ENCODE data around the gene LCT. TPM values are rescaled to one million over a fixed set of nuclear protein-coding genes. Genes with fewer than 3 reads are reported as not detected.

Gene LCT
- total RNA-seq, 1 experiment from 2014 or later = 1.3 TPM

DNA sequence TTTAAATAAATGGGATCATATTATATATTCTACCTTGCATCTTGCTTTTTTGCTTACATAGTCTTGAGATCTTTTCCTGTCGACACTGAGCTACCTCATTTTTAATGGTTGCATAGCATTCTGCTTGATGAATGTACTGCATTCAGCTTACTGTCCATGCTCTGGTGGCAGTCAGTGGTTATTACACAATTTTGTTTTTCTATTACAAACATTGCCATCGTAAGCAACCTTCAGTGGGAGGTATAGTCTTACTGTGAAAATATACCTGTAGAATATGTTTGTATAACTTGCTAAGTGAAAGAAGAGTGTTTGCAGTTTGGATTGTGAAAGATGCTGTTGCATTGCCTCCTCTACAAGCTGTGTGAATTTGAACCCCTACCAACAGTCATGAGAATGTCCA is 52.0 kb downstream of the LCT start:
- Mint-ChIP-seq H3K4me3 (ENCODE audit: low read depth, unreplicated experiment) (no peak overlapping the region), H3K27me3 (ENCODE audit: unreplicated experiment) (no peaks in the 10 kb centered on the region), H3K9me3 (ENCODE audit: low read depth, unreplicated experiment) (no peaks in the 10 kb centered on the region), H3K27ac (ENCODE audit: unreplicated experiment) (no peak overlapping the region), H3K36me3 (ENCODE audit: insufficient read depth, unreplicated experiment) (peaks cover 33% of the 10 kb centered on the region), H3K4me1 (ENCODE audit: low read depth, unreplicated experiment) (no peaks in the 10 kb centered on the region)
- no peak for TF ChIP-seq CTCF (IDR thresholded peaks at IDR 0.05; ENCODE audit: unreplicated experiment)
- no peak for DNase-seq
- BruUV-seq (replicated peaks) = no TSS peak
- CTCF ChIA-PET = interaction anchor here (0.7 kb wide), 1 partner anchor 98 kb away, joined by 4 read pairs; no protein-coding TSS in a partner anchor
- intact Hi-C loops (cut with micrococcal nuclease; ENCODE audit: unreplicated experiment) = no loop called here

GRCh38 chr2:135783439-135783838 is 53.5 kb downstream of the LCT start:
- BruUV-seq (replicated peaks) = no TSS peak
- Mint-ChIP-seq H3K27ac (ENCODE audit: unreplicated experiment) (no peak overlapping the region), H3K4me3 (ENCODE audit: low read depth, unreplicated experiment) (no peak overlapping the region), H3K27me3 (ENCODE audit: unreplicated experiment) (no peaks in the 10 kb centered on the region), H3K9me3 (ENCODE audit: low read depth, unreplicated experiment) (no peaks in the 10 kb centered on the region), H3K36me3 (ENCODE audit: insufficient read depth, unreplicated experiment) (peaks cover 34% of the 10 kb centered on the region), H3K4me1 (ENCODE audit: low read depth, unreplicated experiment) (no peaks in the 10 kb centered on the region)
- no peak for DNase-seq
- intact Hi-C loops (cut with micrococcal nuclease; ENCODE audit: unreplicated experiment) = no loop called here
- TF ChIP-seq CTCF (IDR thresholded peaks at IDR 0.05; ENCODE audit: unreplicated experiment) = no peak
- CTCF ChIA-PET = no interaction called here

GRCh38 chr2:135782231-135782630 is 54.8 kb downstream of the LCT start:
- Mint-ChIP-seq H3K4me1 (ENCODE audit: low read depth, unreplicated experiment) (no peaks in the 10 kb centered on the region), H3K27me3 (ENCODE audit: unreplicated experiment) (no peaks in the 10 kb centered on the region), H3K9me3 (ENCODE audit: low read depth, unreplicated experiment) (no peaks in the 10 kb centered on the region), H3K36me3 (ENCODE audit: insufficient read depth, unreplicated experiment) (peaks cover 37% of the 10 kb centered on the region), H3K4me3 (ENCODE audit: low read depth, unreplicated experiment) (no peak overlapping the region), H3K27ac (ENCODE audit: unreplicated experiment) (no peak overlapping the region)
- CTCF ChIA-PET = interaction anchor here (0.6 kb wide), 1 partner anchor 78 kb away, joined by 3 read pairs; no protein-coding TSS in a partner anchor
- TF ChIP-seq CTCF (IDR thresholded peaks at IDR 0.05; ENCODE audit: unreplicated experiment) = no peak
- no peak for DNase-seq
- intact Hi-C loops (cut with micrococcal nuclease; ENCODE audit: unreplicated experiment) = no loop called here
- BruUV-seq (replicated peaks) = no TSS peak

- Mint-ChIP-seq H3K9me3 (ENCODE audit: low read depth, unreplicated experiment) (no peaks in the 10 kb centered on the region), H3K27me3 (ENCODE audit: unreplicated experiment) (no peaks in the 10 kb centered on the region), H3K4me1 (ENCODE audit: low read depth, unreplicated experiment) (no peaks in the 10 kb centered on the region), H3K4me3 (ENCODE audit: low read depth, unreplicated experiment) (no peak overlapping the region), H3K27ac (ENCODE audit: unreplicated experiment) (no peak overlapping the region), H3K36me3 (ENCODE audit: insufficient read depth, unreplicated experiment) (peaks cover 47% of the 10 kb centered on the region)
- BruUV-seq (replicated peaks) = no TSS peak
- DNase-seq = no peak
- CTCF ChIA-PET = no interaction called here
- TF ChIP-seq CTCF (IDR thresholded peaks at IDR 0.05; ENCODE audit: unreplicated experiment) = no peak
- intact Hi-C loops (cut with micrococcal nuclease; ENCODE audit: unreplicated experiment) = no loop called here
Observed at GRCh38 chr2:135776367-135776766, 60.6 kb downstream of the LCT start.
